ENCODE results near the gene PGRMC1.
A peak's percentile ranks its signal among the peaks of the same experiment; 100 is the strongest.
"Not testable (repeated sequence)": the region's sequence is repeated elsewhere in the genome, so short reads cannot be mapped to it uniquely, and the experiment has no call there.

PGRMC1 gene

DNA sequence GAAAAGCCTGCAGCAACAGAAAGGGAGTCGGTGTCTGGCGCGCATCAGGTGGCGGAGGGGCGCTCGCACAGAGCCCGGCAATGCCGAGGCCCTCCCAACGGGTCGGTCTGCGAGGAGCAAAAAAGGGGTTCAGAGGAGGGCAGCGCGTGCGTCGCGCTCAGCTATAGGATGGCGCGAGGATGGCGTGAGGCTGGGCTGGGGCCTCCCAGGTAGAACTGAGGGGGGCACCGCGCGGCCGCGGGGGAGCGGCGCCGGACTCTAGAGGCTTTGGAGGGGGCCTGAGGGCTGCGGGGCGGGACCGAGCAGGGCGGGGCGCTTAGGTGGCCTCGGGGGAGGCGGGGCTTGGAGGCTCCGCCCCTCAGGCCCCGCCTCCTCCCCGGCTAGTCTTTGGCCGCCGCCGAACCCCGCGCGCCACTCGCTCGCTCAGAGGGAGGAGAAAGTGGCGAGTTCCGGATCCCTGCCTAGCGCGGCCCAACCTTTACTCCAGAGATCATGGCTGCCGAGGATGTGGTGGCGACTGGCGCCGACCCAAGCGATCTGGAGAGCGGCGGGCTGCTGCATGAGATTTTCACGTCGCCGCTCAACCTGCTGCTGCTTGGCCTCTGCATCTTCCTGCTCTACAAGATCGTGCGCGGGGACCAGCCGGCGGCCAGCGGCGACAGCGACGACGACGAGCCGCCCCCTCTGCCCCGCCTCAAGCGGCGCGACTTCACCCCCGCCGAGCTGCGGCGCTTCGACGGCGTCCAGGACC, at the start of gene PGRMC1:
Gene PGRMC1, plus strand, starts transcription at position 414 of the 751 bp plus-strand sequence. Its CDS starts 79 bp downstream, at position 493.
- peak; percentile 61 to 93 (median 86) for DNase-seq
- intact Hi-C loops (cut with DNase I), result no loop called here

DNA sequence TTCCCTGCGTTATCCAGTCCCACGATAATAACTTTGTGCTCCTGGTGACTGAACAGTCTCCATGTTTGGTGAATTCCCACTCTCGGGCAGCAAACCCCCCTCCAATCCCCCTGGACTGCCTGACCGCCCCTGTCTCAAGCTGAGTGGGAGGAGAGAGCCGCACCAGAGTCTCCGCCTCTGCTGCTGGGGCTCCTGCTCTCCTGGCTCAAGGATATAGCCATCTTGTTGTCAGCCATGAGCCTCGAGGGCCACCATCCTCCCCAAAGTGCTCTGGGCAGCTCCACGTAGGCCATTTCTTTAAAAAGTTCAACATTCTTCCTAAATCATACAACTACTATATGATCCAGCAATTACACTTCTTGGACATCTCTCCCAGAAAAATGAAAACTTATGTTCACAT, 49.3 kb upstream of the PGRMC1 start:
- no peak for DNase-seq

DNA sequence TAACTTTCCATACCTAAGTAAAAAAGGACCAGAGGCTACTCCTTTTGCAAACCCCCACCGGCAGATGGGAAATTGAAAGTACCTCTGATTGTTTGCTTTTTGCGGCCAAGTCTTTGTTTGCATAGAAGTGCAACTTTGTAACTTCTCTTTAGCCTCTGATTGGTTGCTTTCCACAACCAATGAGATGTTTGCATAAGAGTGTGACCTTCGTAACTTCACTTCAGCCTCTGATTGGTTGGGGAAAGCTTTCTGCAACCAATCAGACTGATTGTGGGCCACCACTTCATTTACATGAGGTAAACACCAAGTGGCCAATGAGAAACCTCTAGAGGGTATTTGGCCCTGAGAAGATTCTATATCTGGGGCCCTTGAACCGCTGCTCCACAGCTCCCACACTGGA, 48.8 kb upstream of the PGRMC1 start:
- intact Hi-C loops (cut with DNase I), result no loop called here

More for the DNA sequence above, 49.3 kb upstream of the PGRMC1 start:
- intact Hi-C loops (cut with DNase I), result no loop called here

GRCh38 chrX:119189115-119189514, 47.0 kb upstream of the PGRMC1 start:
- intact Hi-C loops (cut with DNase I), result no loop called here
- no peak for DNase-seq

More for the DNA sequence above, 48.8 kb upstream of the PGRMC1 start:
- no peak for DNase-seq

- intact Hi-C loops (cut with DNase I), result no loop called here
- no peak for DNase-seq
Observed at GRCh38 chrX:119189595-119189994, 46.5 kb upstream of the PGRMC1 start.

DNA sequence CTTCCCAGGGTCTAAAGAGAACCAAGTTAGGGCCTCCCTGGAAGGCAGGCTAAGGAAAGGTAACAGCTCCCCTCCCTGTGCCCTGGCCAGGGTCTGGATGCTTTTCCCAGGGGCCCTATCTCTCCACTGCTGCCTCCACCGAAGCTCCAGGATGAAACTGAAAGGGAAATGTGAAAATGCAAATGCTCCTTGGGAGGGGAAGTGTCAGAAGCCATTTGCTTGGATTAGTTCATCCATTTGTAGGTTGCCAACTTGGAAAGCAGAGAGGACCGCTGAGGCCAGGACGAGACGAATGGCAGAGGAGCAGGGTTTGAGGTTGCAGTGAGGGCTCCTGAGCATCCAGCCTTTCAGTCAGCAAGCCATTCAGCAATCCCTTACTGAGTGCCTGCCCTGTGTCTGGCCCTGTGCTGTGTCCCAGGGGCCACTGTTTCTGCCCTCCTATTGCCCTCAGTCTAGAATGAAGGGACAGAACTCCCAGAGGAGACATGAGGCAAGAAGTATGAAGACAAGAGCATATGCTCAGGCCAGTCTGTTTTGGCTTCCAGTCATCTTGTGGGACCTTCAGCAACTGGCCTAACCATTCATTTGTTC, 45.9 kb upstream of the PGRMC1 start:
- intact Hi-C loops (cut with DNase I), result no loop called here
- DNase-seq, result no peak

DNA sequence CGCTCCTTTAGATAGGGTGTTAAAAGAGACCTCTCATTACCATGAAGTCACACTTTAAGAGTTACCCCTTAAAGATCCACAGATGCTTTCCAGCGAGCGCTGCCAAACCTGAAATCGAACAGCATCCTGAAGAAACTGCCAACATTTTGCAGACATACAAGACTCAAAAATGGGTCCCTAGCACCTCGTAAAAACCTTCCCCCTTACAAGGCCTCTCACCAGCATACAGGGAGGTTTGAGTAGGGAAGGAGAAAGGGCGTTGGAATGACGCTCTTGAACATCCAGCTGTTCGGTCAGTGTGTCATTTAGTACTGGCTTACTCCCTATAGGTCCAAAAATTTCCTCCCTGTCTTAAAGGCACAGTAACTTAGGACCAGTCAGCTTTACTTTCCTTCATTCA, 45.3 kb upstream of the PGRMC1 start:
- DNase-seq, result no peak

GRCh38 chrX:119194621-119195020, 41.5 kb upstream of the PGRMC1 start:
- DNase-seq, result no peak
- intact Hi-C loops (cut with DNase I), result no loop called here

More for the DNA sequence above, 45.3 kb upstream of the PGRMC1 start:
- intact Hi-C loops (cut with DNase I), result no loop called here

- DNase-seq, result no peak
- intact Hi-C loops (cut with DNase I), result no loop called here
Observed at GRCh38 chrX:119201570-119201969, 34.5 kb upstream of the PGRMC1 start.

GRCh38 chrX:119206203-119206602, 29.9 kb upstream of the PGRMC1 start:
- no peak for DNase-seq
- intact Hi-C loops (cut with DNase I), result no loop called here

- DNase-seq; intact Hi-C loops (cut with DNase I): not testable (repeated sequence)
Observed at GRCh38 chrX:119207483-119207882, 28.6 kb upstream of the PGRMC1 start.

- DNase-seq, result no peak
- intact Hi-C loops (cut with DNase I), result no loop called here
Observed at GRCh38 chrX:119208401-119209057, 27.6 kb upstream of the PGRMC1 start.

GRCh38 chrX:119210931-119211648, 25.0 kb upstream of the PGRMC1 start:
- DNase-seq; intact Hi-C loops (cut with DNase I): not testable (repeated sequence)

DNA sequence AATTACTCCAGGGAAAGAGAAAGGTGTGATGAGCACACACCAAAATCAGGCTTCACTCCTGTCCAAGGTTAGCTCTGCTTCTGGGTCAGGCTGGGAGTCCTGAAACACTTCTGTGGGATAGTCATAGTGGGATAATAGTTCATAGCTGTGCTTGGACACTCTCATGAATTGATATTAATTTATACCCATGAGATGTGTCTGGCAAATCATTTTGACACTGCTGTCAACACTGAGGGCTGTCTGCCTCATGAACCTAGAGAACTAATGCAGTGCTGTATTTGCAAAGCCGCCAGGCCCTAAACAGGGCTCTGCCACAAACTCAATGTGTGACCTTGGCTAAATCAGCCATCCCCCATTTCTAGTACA, 24.5 kb upstream of the PGRMC1 start:
- intact Hi-C loops (cut with DNase I), result no loop called here
- no peak for DNase-seq

- DNase-seq, result no peak
- intact Hi-C loops (cut with DNase I), result no loop called here
Observed at GRCh38 chrX:119218198-119218597, 17.9 kb upstream of the PGRMC1 start.

GRCh38 chrX:119222932-119223331, 13.2 kb upstream of the PGRMC1 start:
- no peak for DNase-seq
- intact Hi-C loops (cut with DNase I), result no loop called here

DNA sequence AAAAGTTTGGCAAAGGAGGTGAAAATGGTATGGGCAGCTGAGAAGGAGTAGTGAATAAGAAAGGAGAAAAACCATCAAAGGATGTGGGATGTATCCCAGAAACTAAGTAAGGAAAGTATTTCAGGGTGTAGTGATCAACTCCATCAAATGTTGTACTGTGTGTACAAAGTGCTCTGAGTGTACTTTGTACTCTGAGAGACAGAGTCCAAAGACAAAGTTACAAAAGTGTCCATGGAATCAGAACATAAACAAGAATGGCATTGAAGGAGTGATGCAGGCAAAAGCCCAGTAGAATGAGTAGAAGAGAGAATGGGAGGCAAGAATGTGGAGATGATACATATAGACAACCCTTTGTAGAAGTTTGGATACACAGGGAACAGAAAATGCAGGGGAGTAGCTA, 12.3 kb upstream of the PGRMC1 start:
- intact Hi-C loops (cut with DNase I), result no loop called here
- no peak for DNase-seq

GRCh38 chrX:119226446-119226845, 9.6 kb upstream of the PGRMC1 start:
- DNase-seq, result no peak
- intact Hi-C loops (cut with DNase I), result no loop called here

DNA sequence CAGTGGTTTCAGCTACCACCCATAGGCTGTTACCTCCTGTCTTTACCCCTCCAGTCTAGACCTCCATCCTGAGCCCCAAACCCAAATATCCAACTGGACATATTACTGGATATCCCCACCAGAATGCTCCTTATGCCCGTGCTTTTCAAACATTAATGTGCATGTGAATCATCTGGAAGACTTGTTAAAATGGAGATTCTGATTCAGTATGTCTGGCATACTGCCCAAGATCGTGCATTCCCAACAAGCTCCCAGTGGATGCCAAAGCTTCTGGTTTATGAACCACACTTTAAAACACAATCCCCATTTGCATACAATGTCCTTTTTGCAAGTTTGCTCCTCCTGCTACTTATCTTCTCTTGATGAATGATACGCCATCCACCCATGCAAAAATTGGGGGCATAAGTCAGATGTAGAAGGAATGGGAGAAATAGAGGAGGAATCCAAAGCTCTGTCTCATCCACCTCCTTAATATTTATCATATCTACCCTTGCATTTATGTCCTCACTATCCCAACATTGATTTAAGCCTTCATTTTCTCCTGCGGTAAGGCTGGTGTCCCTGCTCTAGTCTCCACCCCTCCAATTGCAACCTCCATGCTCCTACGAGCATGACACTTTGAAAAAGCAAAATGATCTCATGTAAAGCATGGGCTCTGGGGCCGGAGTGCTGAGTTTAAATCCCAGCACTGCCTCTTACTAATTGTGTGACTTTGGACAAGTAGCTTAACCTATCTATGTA, 7.4 kb upstream of the PGRMC1 start:
- intact Hi-C loops (cut with DNase I), result no loop called here
- DNase-seq, result no peak

Measured in head of caudate nucleus (tissue), 42 donors.